Chondrocyte (in vitro differentiated cells): ENCODE data around the gene OTOS. TPM values are rescaled to one million over a fixed set of nuclear protein-coding genes. Genes with fewer than 3 reads are reported as not detected.

Source experiments
- DNase-seq: peaks from one replicate; pipeline ENCODE4 v3.0.0; 2021; ENCODE audit warnings: mixed read lengths, low spot score
- H3K27ac Mint-ChIP-seq: one replicate; pipeline ENCODE4 v1.8.0; 2021; ENCODE audit warnings: mild to moderate bottlenecking, moderate library complexity, mixed read lengths; ENCODE audit not compliant: unreplicated experiment
- H3K27me3 Mint-ChIP-seq: 2 replicates; pipeline ENCODE4 v1.8.0; 2021; ENCODE audit warnings: low read depth, mixed read lengths
- H3K36me3 Mint-ChIP-seq: 2 replicates; pipeline ENCODE4 v1.8.0; 2021; ENCODE audit warnings: low read depth, mixed read lengths
- H3K4me1 Mint-ChIP-seq: 2 replicates; pipeline ENCODE4 v1.8.0; 2021; ENCODE audit warnings: low read depth, mild to moderate bottlenecking, mixed read lengths
- H3K4me3 Mint-ChIP-seq: one replicate; pipeline ENCODE4 v1.8.0; 2021; ENCODE audit warnings: mild to moderate bottlenecking, moderate library complexity, mixed read lengths; ENCODE audit not compliant: unreplicated experiment
- H3K9me3 Mint-ChIP-seq: 2 replicates; pipeline ENCODE4 v1.8.0; 2021; ENCODE audit warnings: low read depth, mixed read lengths
- total RNA-seq: library from RNA; stranded (reverse); gene quantifications from 3 replicates; pipeline ENCODE4 v1.2.1, GENCODE V29; 2021
- TF ChIP-seq, protein P1 (sequence below): fragments of 200-600 bp; sonication (generic); IDR thresholded peaks from 2 replicates; pipeline ENCODE4 v1.5.0; 2021; ENCODE audit warnings: antibody characterized with exemption, mild to moderate bottlenecking, moderate library complexity

OTOS gene
- total RNA-seq, 1 donor from 2014 or later: not detected

DNA sequence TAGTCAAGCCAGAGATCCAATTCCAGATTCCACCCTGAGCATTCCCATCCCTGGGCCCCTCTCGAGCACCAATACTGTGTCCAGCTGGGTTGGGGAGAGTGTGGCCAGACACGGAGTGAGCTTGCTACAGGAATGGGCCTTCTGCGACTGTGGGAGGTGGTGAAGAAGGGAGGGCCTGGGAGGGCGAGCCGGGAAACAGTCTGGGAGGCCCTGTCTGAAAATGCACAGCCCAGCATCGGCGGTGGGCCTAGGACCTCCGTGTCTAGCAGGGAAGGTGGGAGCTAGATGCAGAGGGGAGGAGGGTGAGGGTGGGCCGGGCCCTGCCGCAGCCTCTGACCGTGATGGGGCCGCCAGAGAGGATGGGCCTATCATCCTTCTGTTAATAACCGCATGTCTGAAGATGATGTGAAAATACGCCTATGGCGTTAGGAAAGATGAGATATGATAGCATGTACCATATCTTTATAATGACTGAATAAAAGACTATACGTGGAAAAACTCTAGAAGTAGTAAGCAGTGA, 1.9 kb upstream of the OTOS start:
- Mint-ChIP-seq H3K9me3 (no peaks in the 10 kb centered on the region), H3K36me3 (no peaks in the 10 kb centered on the region), H3K4me1 (no peaks in the 10 kb centered on the region), H3K4me3 (no peak overlapping the region), H3K27ac (no peak overlapping the region), H3K27me3 (peaks cover 13% of the 10 kb centered on the region)
- peak; percentile 65 for DNase-seq
- TF ChIP-seq, protein P1, sequence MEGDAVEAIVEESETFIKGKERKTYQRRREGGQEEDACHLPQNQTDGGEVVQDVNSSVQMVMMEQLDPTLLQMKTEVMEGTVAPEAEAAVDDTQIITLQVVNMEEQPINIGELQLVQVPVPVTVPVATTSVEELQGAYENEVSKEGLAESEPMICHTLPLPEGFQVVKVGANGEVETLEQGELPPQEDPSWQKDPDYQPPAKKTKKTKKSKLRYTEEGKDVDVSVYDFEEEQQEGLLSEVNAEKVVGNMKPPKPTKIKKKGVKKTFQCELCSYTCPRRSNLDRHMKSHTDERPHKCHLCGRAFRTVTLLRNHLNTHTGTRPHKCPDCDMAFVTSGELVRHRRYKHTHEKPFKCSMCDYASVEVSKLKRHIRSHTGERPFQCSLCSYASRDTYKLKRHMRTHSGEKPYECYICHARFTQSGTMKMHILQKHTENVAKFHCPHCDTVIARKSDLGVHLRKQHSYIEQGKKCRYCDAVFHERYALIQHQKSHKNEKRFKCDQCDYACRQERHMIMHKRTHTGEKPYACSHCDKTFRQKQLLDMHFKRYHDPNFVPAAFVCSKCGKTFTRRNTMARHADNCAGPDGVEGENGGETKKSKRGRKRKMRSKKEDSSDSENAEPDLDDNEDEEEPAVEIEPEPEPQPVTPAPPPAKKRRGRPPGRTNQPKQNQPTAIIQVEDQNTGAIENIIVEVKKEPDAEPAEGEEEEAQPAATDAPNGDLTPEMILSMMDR: no peak

DNA sequence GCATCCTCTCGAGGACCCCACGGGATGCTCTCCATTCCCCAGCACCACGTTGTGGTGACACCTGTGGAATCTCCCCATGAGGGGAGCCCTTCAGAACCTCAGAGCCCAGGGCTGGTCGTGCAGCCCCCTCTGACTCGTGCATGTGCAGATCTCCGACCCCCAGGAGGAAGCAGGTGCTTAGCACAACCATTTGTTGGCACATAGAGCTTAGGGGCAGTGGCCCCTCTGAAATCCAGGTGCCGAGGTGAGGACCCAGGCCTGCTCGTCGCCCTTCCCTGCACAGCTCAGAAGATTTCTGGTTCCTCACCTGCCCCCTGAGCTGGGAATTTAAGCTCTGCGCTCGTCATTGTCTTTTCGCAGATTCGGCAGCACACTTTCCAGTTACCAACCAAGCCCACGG, 1.3 kb upstream of the OTOS start:
- Mint-ChIP-seq H3K4me1 (no peaks in the 10 kb centered on the region), H3K27ac (no peak overlapping the region), H3K4me3 (no peak overlapping the region), H3K27me3 (peaks cover 13% of the 10 kb centered on the region), H3K36me3 (no peaks in the 10 kb centered on the region), H3K9me3 (no peaks in the 10 kb centered on the region)
- TF ChIP-seq, protein P1: no peak
- peak; percentile 55 for DNase-seq

DNA sequence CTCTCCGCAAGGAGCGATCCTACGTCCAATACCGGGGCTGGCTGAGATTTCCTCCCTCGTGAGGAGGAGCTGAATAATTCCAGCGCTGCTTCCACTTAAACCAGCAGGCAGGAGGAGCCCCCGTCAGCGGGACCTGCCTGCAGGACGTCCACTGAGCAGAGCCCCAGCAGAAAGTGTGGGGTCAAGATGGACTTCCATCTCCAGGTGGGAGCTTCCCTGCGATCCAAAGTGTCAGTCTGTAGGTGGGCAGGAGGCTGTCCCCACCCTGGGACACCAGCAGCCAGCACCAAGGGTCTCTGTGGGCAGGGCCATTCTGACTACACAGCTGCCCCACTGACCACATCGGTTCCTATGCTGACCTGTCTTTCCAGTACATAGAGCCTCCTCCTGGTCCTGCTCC, 462 bp upstream of the OTOS start:
- H3K36me3 Mint-ChIP-seq: no peaks in the 10 kb centered on the region
- no peaks in the 10 kb centered on the region for H3K9me3 Mint-ChIP-seq
- H3K27me3 Mint-ChIP-seq: peaks cover 12% of the 10 kb centered on the region
- TF ChIP-seq, protein P1: no peak
- no peak overlapping the region for H3K27ac Mint-ChIP-seq
- H3K4me1 Mint-ChIP-seq: peaks cover 4% of the 10 kb centered on the region
- DNase-seq: peak; percentile 46
- H3K4me3 Mint-ChIP-seq: no peak overlapping the region

DNA sequence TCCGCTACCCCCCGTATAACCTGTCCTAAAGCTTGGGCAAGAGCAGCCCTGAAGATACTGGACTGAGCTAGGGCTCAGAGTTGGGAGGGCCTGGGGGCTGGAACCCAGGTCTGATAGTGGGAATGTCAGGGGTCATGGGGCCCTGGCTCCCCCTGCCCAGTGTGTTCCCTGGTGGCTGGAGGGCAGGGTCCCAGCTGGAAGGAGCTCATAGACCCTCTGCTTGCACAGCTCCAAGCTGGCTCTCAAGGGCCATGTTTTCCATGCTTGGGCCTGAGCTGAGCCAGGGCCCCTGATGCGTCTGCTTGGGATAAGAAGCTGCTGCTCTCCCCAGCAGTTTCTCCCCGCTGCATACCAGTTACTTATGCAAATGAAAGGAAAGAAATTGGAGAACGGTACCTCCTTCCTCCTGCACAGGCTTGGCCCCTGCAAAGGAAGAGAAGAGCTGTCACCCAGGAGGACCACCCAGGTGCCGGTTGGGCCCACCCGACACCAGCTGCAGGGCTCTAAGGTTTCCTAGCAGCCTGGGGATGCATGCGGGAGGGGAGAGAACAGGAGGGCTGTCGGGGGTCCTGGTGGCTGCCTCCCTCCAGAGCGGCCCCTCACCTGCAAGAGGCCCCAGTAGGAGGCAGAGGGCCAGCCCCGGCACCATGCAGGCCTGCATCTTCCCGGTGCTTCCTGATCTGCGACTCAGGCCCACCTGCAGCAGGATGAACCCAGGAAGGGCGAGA, 628 bp downstream of the OTOS start:
- Mint-ChIP-seq H3K36me3 (no peaks in the 10 kb centered on the region), H3K27me3 (peaks cover 12% of the 10 kb centered on the region), H3K4me3 (no peak overlapping the region), H3K27ac (no peak overlapping the region), H3K9me3 (no peaks in the 10 kb centered on the region), H3K4me1 (peaks cover 14% of the 10 kb centered on the region)
- DNase-seq: peak; percentile 81
- TF ChIP-seq, protein P1: no peak

DNA sequence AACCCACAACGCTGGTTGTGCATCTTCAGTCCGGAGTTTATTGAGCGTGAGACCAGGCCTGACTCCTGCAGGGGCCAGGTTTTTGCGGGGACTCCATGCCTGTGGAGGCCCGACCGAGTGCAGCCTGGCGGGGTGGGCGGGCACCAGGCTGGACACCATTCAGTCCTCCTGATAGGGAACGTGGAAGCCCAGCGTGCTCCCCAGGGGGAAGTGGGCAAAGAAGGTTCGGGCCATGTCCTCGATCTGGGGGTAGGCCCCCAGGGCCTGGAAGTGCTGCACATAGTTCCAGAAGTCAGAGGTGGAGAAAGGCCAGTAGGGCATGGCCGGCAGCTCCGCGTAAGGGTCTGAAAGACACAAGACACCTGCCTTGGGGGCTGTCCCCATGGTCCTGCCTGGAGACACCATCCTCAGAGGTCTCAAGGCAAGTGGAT, 1.4 kb downstream of the OTOS start:
- Mint-ChIP-seq H3K4me1 (peaks cover 22% of the 10 kb centered on the region), H3K4me3 (no peak overlapping the region), H3K27me3 (peaks cover 12% of the 10 kb centered on the region), H3K9me3 (no peaks in the 10 kb centered on the region), H3K36me3 (no peaks in the 10 kb centered on the region), H3K27ac (no peak overlapping the region)
- peak; percentile 59 for DNase-seq
- TF ChIP-seq, protein P1: no peak
